ENCODE measurements around the gene MSRB1.
A peak's percentile ranks its signal among the peaks of the same experiment; 100 is the strongest.
"Not testable (repeated sequence)": the region's sequence is repeated elsewhere in the genome, so short reads cannot be mapped to it uniquely, and the experiment has no call there.

MSRB1 gene

GRCh38 chr16:1978476-1979120, 35.6 kb upstream of the MSRB1 start:
- no peak for DNase-seq

GRCh38 chr16:1977875-1978268, 34.9 kb upstream of the MSRB1 start:
- no peak for DNase-seq

GRCh38 chr16:1976951-1977874, 34.2 kb upstream of the MSRB1 start:
- no peak for DNase-seq

- no peak for DNase-seq
Observed at GRCh38 chr16:1976216-1976520, 33.2 kb upstream of the MSRB1 start.

GRCh38 chr16:1975432-1976215, 32.6 kb upstream of the MSRB1 start:
- no peak for DNase-seq

- no peak for DNase-seq
Observed at GRCh38 chr16:1974157-1975070, 31.4 kb upstream of the MSRB1 start.

GRCh38 chr16:1973461-1974156, 30.6 kb upstream of the MSRB1 start:
- no peak for DNase-seq

- no peak for DNase-seq
Observed at GRCh38 chr16:1972490-1972877, 29.5 kb upstream of the MSRB1 start.

- DNase-seq, result peak; percentile 80
Observed at GRCh38 chr16:1971796-1972489, 28.9 kb upstream of the MSRB1 start, which contains the start of gene TBL3. TBL3 (plus strand) TSS chr16:1972053; CDS start chr16:1972165, 112 bp downstream.

GRCh38 chr16:1968146-1968953, 25.4 kb upstream of the MSRB1 start:
- no peak for DNase-seq

GRCh38 chr16:1966460-1966859, 23.5 kb upstream of the MSRB1 start, which contains the start of gene RNF151:
RNF151 (plus strand) TSS chr16:1966856; CDS start chr16:1966882, 26 bp downstream.
- no peak for DNase-seq

GRCh38 chr16:1965396-1966001, 22.5 kb upstream of the MSRB1 start:
- no peak for DNase-seq

- DNase-seq, result peak; percentile 94
Observed at GRCh38 chr16:1964506-1965395, 21.8 kb upstream of the MSRB1 start, which contains the start of gene RPS2. RPS2 (minus strand) TSS chr16:1964826; CDS start chr16:1964625, 201 bp downstream.

GRCh38 chr16:1963806-1964505, 21.0 kb upstream of the MSRB1 start:
- no peak for DNase-seq

GRCh38 chr16:1962161-1963153, 19.5 kb upstream of the MSRB1 start:
- not testable (repeated sequence) for DNase-seq

- no peak for DNase-seq
Observed at GRCh38 chr16:1961651-1962067, 18.7 kb upstream of the MSRB1 start.
